Stimulated activated CD8-positive, alpha-beta memory T cell treated with anti-CD3 and anti-CD28 coated beads, Interleukin-2, amount 100 ng/mL, for 1 hour (primary cell): ENCODE measurements around the gene OR5AL1.
"Not testable (repeated sequence)": the region's sequence is repeated elsewhere in the genome, so short reads cannot be mapped to it uniquely, and the experiment has no call there.

Source experiments
- DNase-seq, 2 donors: peaks; one replicate each; pipeline ENCODE4 v3.0.0-alpha.2; 2020; ENCODE audit warnings: low read depth in 2 of 2

OR5AL1 gene

DNA sequence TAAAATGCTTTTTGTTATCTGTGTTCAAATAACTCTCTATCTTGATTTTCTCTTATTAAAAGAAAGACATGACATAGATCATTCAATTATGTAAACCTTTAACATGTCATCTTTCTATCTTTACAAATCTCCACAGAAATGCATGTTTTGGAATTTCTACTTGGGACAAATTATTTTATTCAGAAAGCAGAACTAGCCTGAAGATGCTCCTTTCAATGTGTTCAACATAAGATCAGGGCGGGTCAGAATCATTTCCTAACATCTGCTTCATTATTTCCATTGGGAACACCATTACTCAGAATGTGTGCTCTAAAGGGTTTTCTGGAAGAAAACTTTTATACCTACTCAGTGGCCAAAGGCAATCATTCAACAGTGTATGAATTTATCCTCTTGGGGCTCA lies at the start of gene OR5AL1:
TSS of gene OR5AL1 (plus strand) at position 301 of the 400 bp plus-strand sequence.
- no peak for DNase-seq

DNA sequence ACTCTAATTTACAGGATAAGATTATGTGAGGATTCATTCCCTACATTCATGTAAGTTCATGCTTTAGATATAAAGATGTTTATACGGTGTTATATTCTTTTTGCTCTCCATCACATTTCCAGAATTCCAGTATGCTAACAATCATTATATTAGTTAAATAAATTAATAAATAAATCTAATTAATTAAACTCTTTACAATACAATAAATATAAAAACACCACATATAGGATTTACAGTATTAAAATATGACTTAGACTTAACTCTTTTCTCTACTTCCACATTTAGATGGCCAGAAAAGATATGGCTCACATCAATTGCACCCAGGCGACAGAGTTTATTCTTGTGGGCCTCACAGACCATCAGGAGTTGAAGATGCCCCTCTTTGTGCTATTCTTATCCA lies 37.2 kb upstream of the OR5AL1 start, which contains the start of gene OR8U1:
TSS of gene OR8U1 (plus strand) at position 301 of the 400 bp plus-strand sequence. CDS start at position 301, 0 bp downstream.
- DNase-seq = no peak

DNA sequence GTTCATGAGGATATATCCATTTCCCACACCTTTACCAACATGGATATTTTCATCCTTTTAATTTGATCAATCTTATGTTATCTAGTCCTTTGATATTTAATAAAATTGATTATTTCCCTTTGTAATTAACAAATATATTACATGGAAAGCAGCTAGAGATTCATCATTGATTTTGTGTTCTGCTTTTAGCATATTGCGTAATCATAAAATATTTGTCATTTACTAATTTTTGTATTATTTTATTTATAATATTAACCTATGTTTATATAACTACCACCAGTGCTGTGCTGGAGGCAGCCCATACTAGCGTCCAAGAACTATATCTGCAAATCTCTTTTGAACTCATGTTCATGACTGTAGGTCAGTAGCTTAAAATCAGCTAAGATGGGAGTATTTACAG lies 32.4 kb upstream of the OR5AL1 start:
- DNase-seq = no peak

DNA sequence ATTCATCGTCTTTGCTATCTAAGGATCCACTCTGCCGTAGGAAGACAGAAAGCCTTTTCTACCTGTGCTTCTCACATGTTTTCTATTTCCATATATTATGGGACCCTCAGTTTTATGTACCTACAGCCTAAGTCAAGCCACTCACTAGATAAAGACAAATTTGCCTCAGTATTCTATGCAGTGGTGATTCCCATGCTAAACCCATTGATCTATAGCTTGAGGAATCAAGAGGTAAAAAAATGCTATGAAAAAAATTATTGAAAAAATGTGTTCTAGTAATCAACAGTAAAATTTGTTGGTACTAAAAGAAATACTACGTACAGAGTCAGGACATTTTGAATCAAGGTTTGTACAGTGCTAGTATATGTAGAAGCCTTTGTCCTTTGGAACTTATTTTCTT lies 18.1 kb upstream of the OR5AL1 start:
- no peak for DNase-seq

GRCh38 chr11:56396047-56396446 lies 16.4 kb upstream of the OR5AL1 start:
- DNase-seq = no peak

- DNase-seq = not testable (repeated sequence)
Observed at GRCh38 chr11:56401858-56402461, 10.5 kb upstream of the OR5AL1 start.

GRCh38 chr11:56404393-56404792 lies 8.1 kb upstream of the OR5AL1 start:
- no peak for DNase-seq

GRCh38 chr11:56410801-56411200 lies 1.7 kb upstream of the OR5AL1 start:
- DNase-seq = no peak

GRCh38 chr11:56453521-56453920 lies 41.0 kb downstream of the OR5AL1 start:
- DNase-seq = no peak

DNA sequence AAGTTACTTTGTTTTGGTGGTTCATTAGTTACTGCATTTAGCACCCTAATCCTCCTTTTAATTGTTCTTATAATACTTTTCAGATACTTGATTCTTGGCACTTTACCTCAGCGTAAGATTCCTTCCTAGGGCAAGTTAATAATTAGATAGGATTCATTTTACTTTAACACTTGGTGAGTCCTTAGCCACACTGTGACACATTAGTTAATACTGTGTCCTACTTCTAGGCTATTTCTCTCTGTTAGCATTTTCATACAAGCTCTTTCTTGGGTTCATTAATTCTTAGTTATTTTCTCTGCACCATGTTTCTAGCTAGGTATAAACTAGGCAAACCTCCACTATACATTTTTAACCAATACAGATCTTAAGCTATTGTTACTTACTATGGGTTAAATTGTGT lies 44.6 kb downstream of the OR5AL1 start:
- no peak for DNase-seq
